ENCODE results near the gene CHML.
"Not testable (repeated sequence)": the region's sequence is repeated elsewhere in the genome, so short reads cannot be mapped to it uniquely, and the experiment has no call there.

CHML gene

GRCh38 chr1:241640149-241640866 is at the start of gene CHML, which contains the start of gene OPN3:
TSS of gene CHML (minus strand) at chr1:241640369. CDS start at chr1:241635766, 4,603 bp downstream.
TSS of gene OPN3 (minus strand) at chr1:241640369. CDS start at chr1:241640254, 115 bp downstream.
- DNase-seq, result peak; percentile 97

GRCh38 chr1:241688940-241689368 is 48.8 kb upstream of the CHML start:
- DNase-seq, result no peak

GRCh38 chr1:241684108-241684507 is 43.9 kb upstream of the CHML start:
- DNase-seq, result no peak

GRCh38 chr1:241682921-241683320 is 42.8 kb upstream of the CHML start:
- no peak for DNase-seq

- not testable (repeated sequence) for DNase-seq
Observed at GRCh38 chr1:241681861-241682448, 41.8 kb upstream of the CHML start.

GRCh38 chr1:241679961-241680360 is 39.8 kb upstream of the CHML start:
- no peak for DNase-seq

GRCh38 chr1:241679404-241679803 is 39.2 kb upstream of the CHML start:
- DNase-seq, result no peak

- no peak for DNase-seq
Observed at GRCh38 chr1:241678536-241678935, 38.4 kb upstream of the CHML start.

- DNase-seq, result no peak
Observed at GRCh38 chr1:241677201-241677600, 37.0 kb upstream of the CHML start.

GRCh38 chr1:241675983-241676382 is 35.8 kb upstream of the CHML start:
- no peak for DNase-seq

- DNase-seq, result no peak
Observed at GRCh38 chr1:241674805-241675384, 34.7 kb upstream of the CHML start.

GRCh38 chr1:241672301-241672700 is 32.1 kb upstream of the CHML start:
- DNase-seq, result no peak

GRCh38 chr1:241666419-241666818 is 26.2 kb upstream of the CHML start:
- no peak for DNase-seq

- DNase-seq, result no peak
Observed at GRCh38 chr1:241660424-241660972, 20.3 kb upstream of the CHML start.

GRCh38 chr1:241659016-241659415 is 18.8 kb upstream of the CHML start:
- not testable (repeated sequence) for DNase-seq

- DNase-seq, result no peak
Observed at GRCh38 chr1:241658081-241658793, 18.1 kb upstream of the CHML start.

GRCh38 chr1:241654641-241655040 is 14.5 kb upstream of the CHML start:
- DNase-seq, result no peak

GRCh38 chr1:241654019-241654418 is 13.8 kb upstream of the CHML start:
- no peak for DNase-seq

GRCh38 chr1:241652012-241652411 is 11.8 kb upstream of the CHML start, which contains the start of gene WDR64:
TSS of gene WDR64 (plus strand) at chr1:241652281. CDS start at chr1:241652485, 204 bp downstream.
- no peak for DNase-seq

GRCh38 chr1:241648159-241648558 is 8.0 kb upstream of the CHML start:
- DNase-seq, result no peak

GRCh38 chr1:241647658-241648057 is 7.5 kb upstream of the CHML start:
- no peak for DNase-seq

GRCh38 chr1:241646201-241646600 is 6.0 kb upstream of the CHML start:
- DNase-seq, result no peak

- no peak for DNase-seq
Observed at GRCh38 chr1:241645199-241645598, 5.0 kb upstream of the CHML start.

Measured in activated CD8-positive, alpha-beta memory T cell treated with anti-CD3 and anti-CD28 coated beads, Interleukin-2, amount 50 U/mL, for 48 hours (primary cell).